ENCODE data around the gene ZNF217. TPM values are rescaled to one million over a fixed set of nuclear protein-coding genes. Genes with fewer than 3 reads are reported as not detected.
A peak's percentile ranks its signal among the peaks of the same experiment; 100 is the strongest.

The ZNF217 gene
- total and polyA plus RNA-seq, 2 of the 8 experiments (the other 6 are each of a cell fraction or from before 2014, with no cell fraction given) = 15.3 to 87.9 TPM

DNA sequence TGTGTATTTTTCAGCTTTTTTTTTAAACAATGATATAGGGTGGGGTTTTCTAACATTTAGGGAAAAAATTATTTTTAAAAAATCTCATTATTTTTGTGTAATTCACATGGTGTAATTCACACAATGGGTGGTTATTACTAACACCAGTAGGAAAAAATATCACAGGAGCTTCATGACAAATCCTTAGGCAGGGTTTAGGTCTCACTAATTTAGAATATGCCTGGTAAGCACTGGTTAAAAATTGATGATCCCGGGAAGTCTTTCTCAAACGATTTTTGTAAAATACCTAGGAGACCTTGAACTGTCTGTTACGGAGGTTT, 29.5 kb upstream of the ZNF217 start:
- Histone ChIP-seq H2BK120ac (replicated peaks; ENCODE audit: low read depth, low read length) (no peak overlapping the region), H4K91ac (replicated peaks; ENCODE audit: insufficient read length, low read length) (no peak overlapping the region), H3K23me2 (ENCODE audit: low read depth, low read length) (no peaks in the 10 kb centered on the region), H3K9ac (replicated peaks in 1 of 4; ENCODE audit: extremely low read depth in 1 of 4, low read depth in 3 of 4, low read length in 3 of 4) (peak overlapping the region in 2 of 4 experiments; percentile 31 to 61; a peak in 4 of 7 replicates), H3K27ac (ENCODE audit: low read depth, low read length) (peak overlapping the region; percentile 63; the same call in 1 of the 2 replicates), H3K79me1 (ENCODE audit: low read depth, low read length) (no peaks in the 10 kb centered on the region), H4K20me1 (replicated peaks in 1 of 2; ENCODE audit: control insufficient read depth in 1 of 2, insufficient read depth in 2 of 2, low read length in 2 of 2) (no peaks in the 10 kb centered on the region), H4K8ac (ENCODE audit: extremely low read depth, insufficient read depth, low read length) (no peak overlapping the region), H2BK5ac (ENCODE audit: low read depth, low read length) (peak overlapping the region; percentile 30; the same call in 1 of the 2 replicates), H3K56ac (replicated peaks; ENCODE audit: insufficient read length, low read depth, low read length) (no peak overlapping the region), H3K4me2 (ENCODE audit: insufficient read depth in 1 of 2, low read depth in 2 of 2, low read length in 2 of 2) (peak overlapping the region; percentile 55 to 56), H2BK12ac (ENCODE audit: low read depth, low read length) (no peak overlapping the region; the same call in 1 of the 2 replicates), H3K14ac (ENCODE audit: insufficient read length) (no peak overlapping the region), H3K9me3 (ENCODE audit: insufficient read depth in 2 of 2, low read depth in 1 of 2, low read length in 1 of 2) (no peaks in the 10 kb centered on the region), H2AFZ (ENCODE audit: low read length) (peak overlapping the region; percentile 86; the same call in 1 of the 2 replicates), H2AK5ac (ENCODE audit: low read depth, low read length) (no peak overlapping the region), H3K79me2 (ENCODE audit: control insufficient read depth in 1 of 2, insufficient read depth in 2 of 2, low read length in 2 of 2) (no peaks in the 10 kb centered on the region), H2BK15ac (ENCODE audit: low read length) (no peak overlapping the region), H3K18ac (ENCODE audit: extremely low read depth, low read length) (no peak overlapping the region; the same call in 1 of the 2 replicates), H2BK20ac (ENCODE audit: low read length) (no peak overlapping the region), H3K36me3 (ENCODE audit: control insufficient read depth in 2 of 4, insufficient read depth in 4 of 4, low read length in 3 of 4) (no peaks in the 10 kb centered on the region), H3K4me3 (ENCODE audit: extremely low read depth in 1 of 4, insufficient read depth in 2 of 4, low read depth in 3 of 4, low read length in 4 of 4) (peak overlapping the region in 2 of 4 experiments; percentile 18 to 51; a peak in 4 of 8 replicates), H3K4me1 (replicated peaks in 1 of 4; ENCODE audit: control insufficient read depth in 3 of 4, insufficient read depth in 4 of 4, low read length in 3 of 4) (peaks cover 4 to 11% (median 9%) of the 10 kb centered on the region in 4 experiments; a peak in 6 of 7 replicates), H4K5ac (ENCODE audit: insufficient read length, low read depth, low read length) (peak overlapping the region; percentile 32), H3K27me3 (replicated peaks in 1 of 4; ENCODE audit: control insufficient read depth in 3 of 4, extremely low read depth in 1 of 4, insufficient read depth in 3 of 4, low read length in 3 of 4) (no peaks in the 10 kb centered on the region), H3K23ac (ENCODE audit: insufficient read length) (no peak overlapping the region), H3K4ac (replicated peaks; ENCODE audit: insufficient read length, low read depth, low read length) (no peak overlapping the region)
- CTCF ChIA-PET (ENCODE audit: partially characterized antibody) = interaction anchor here (0.6 to 2.1 kb wide), 10 partner anchors 10 to 317 kb away, joined by 3 to 8 read pairs (median 4); no protein-coding TSS in a partner anchor
- TF ChIP-seq RNF2 (IDR thresholded peaks at IDR 0.05; ENCODE audit: borderline replicate concordance, low read depth, low read length, missing control alignments, poor library complexity, severe bottlenecking) (no peak), BACH1 (IDR thresholded peaks at IDR 0.05; ENCODE audit: low read length) (no peak), ASH2L (IDR thresholded peaks at IDR 0.05; ENCODE audit: low read length) (no peak), EZH2 (IDR thresholded peaks at IDR 0.05; ENCODE audit: low read depth, low read length, severe bottlenecking) (no peak), KDM5A (IDR thresholded peaks at IDR 0.05; ENCODE audit: low read length) (no peak)
- WGBS, 2 experiments (ENCODE audit: extremely low coverage in 1 of 2, insufficient coverage in 1 of 2, insufficient read length in 1 of 2, insufficient replicate concordance in 2 of 2, low coverage in 1 of 2, low lambda C conversion rate in 2 of 2, missing lambda C conversion rate in 1 of 2) = 5% methylated on average over 3 of the region's 3 CpGs; no CpG with 5 or more reads in 1 of the 2 experiments
- POLR2A ChIA-PET (ENCODE audit: partially characterized antibody) = interaction anchor here (0.8 to 2.0 kb wide), 14 partner anchors 9 to 292 kb away, joined by 3 to 6 read pairs (median 3); no protein-coding TSS in a partner anchor
- no peak for DNase-seq (ENCODE audit: low read depth in 1 of 2, low spot score in 2 of 2)
- no peak for FAIRE-seq

Measured in H1 (cell line).